A673 (cell line): Measurements from ENCODE around the gene DNTTIP2.

Source experiments
- EZH2 ChIP-seq: fragments of 200-600 bp; sonication (generic); IDR thresholded peaks from 2 replicates; pipeline ENCODE4 v1.6.1; 2017; ENCODE audit warnings: borderline replicate concordance, low read depth, mild to moderate bottlenecking, mixed read lengths, antibody characterized with exemption, low read length; ENCODE audit not compliant: poor library complexity, severe bottlenecking
- TF ChIP-seq, protein P1 (sequence below): fragments of 300-800, 200-600 bp; sonication (generic); conservative IDR thresholded peaks from 2 replicates; pipeline ENCODE4 v1.5.1; 2017; ENCODE audit warnings: low read depth, mild to moderate bottlenecking, antibody characterized with exemption, low read length, moderate library complexity, mixed read lengths

GRCh38 chr1:93888900-93889299 lies 9.9 kb upstream of the DNTTIP2 start:
- no peak for TF ChIP-seq EZH2
- TF ChIP-seq, protein P1, sequence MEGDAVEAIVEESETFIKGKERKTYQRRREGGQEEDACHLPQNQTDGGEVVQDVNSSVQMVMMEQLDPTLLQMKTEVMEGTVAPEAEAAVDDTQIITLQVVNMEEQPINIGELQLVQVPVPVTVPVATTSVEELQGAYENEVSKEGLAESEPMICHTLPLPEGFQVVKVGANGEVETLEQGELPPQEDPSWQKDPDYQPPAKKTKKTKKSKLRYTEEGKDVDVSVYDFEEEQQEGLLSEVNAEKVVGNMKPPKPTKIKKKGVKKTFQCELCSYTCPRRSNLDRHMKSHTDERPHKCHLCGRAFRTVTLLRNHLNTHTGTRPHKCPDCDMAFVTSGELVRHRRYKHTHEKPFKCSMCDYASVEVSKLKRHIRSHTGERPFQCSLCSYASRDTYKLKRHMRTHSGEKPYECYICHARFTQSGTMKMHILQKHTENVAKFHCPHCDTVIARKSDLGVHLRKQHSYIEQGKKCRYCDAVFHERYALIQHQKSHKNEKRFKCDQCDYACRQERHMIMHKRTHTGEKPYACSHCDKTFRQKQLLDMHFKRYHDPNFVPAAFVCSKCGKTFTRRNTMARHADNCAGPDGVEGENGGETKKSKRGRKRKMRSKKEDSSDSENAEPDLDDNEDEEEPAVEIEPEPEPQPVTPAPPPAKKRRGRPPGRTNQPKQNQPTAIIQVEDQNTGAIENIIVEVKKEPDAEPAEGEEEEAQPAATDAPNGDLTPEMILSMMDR, result no peak
